ENCODE results near the gene ANKFN1.

Gene ANKFN1

DNA sequence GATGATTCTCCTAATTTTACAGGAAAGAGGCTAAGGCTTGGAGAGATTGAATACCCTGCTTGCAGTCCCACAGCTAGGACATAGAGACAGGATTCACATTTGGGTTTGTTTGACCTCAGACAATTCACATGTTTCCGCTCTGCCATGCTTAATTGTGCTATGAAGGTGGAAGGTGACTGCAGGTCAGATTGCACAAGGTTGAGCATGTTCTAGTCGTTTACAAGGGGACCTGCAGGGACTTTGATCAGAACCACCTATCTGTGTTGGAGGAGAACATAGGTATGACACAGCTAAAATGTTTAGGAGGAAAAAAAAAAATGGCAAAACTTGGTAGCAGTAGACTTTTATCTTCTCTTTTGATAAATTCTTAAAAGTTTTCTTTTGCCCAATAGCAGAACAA, 4.9 kb upstream of the ANKFN1 start:
- no peak for DNase-seq

DNA sequence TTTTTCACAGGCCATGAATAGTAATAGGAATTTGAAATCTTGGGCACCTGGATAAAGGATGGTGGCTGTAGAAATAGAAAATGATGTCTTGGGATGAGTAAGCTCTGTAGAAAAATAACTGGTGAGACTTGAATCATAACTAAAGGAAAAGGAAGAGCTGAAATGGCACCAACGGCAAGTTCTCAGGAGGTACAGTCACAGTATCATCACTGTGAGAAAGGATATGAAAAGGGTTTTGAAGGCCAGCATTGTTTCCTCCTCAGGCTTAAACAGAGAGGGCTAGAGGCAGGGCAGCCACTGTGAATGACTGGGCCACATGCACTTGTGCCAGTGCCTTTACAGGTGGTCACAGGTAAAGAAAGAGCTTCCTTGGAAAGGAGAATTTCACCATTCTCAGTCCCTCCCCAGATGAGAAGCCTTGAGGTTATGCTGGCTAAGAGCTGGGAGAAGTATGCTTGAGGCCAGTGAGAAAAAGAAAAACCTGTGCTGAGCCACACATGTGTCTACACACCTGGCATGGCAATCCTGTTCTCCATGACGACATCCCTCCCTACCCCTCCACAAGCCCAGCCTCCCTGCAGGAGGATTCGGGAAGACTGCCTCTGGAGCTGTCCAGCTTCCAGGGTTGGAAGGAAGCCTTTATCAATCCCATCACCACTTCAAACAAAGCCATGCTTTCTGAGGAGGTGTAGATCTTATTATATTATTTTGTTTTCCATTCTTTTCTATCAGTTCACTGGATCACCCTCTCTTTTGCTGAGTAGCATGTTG, 3.8 kb upstream of the ANKFN1 start:
- no peak for DNase-seq

DNA sequence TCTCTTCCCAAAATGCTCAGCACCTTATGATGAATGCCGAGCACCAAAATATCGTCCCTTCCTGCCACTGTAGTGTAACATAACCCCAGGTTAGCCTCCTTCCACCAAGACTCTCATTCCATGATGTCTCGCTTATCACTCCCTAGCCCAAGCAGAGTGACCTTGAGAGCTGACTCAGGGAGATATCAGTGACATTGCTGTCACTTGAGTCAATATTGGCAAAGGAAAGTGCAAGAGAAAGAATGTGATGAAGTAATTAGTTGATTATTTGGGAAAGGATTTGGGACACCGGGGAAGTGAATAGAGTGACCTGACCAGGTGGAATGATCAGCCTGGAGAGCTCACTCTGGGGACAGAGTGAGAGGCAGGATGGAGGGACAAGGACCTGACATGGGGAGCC, 2.6 kb upstream of the ANKFN1 start:
- DNase-seq = no peak

DNA sequence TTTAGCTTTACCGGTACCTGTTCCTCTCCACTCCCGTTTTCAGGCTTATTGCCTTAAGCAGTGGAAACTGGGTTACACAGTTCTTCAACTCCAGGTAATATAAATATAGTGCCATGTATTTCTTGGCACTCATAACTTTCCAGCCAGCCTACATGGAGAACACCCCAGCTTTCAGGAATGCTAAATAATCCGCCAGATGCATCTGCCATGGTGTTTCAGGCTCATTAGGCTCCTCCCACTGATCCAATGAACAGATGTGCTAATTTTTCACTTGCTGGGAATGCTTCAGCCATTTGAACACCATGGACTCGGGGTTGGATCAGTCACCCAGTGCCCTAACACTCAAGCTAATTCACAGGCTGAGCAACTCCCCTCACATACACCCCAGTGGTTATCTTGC, 4.6 kb downstream of the ANKFN1 start:
- DNase-seq = no peak

DNA sequence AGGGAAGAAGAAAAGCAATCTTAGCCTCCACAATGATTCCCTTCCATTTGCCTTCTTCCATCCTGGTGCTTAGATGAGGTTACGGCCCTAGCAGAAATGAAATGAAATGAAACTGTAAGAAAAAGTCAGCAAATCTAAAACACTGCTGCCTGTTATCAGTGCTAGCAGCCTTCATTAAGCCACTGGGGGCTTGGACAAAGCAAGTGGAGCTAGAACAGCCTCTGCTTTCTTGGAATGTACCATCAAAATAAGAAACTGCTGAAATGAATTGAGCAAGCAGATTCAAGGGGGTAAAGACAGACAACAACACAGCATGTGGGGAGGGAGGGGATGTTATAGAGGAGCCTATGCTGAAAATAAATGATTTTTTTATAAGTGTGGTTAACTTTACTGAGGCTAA, 5.1 kb downstream of the ANKFN1 start:
- DNase-seq = no peak

DNA sequence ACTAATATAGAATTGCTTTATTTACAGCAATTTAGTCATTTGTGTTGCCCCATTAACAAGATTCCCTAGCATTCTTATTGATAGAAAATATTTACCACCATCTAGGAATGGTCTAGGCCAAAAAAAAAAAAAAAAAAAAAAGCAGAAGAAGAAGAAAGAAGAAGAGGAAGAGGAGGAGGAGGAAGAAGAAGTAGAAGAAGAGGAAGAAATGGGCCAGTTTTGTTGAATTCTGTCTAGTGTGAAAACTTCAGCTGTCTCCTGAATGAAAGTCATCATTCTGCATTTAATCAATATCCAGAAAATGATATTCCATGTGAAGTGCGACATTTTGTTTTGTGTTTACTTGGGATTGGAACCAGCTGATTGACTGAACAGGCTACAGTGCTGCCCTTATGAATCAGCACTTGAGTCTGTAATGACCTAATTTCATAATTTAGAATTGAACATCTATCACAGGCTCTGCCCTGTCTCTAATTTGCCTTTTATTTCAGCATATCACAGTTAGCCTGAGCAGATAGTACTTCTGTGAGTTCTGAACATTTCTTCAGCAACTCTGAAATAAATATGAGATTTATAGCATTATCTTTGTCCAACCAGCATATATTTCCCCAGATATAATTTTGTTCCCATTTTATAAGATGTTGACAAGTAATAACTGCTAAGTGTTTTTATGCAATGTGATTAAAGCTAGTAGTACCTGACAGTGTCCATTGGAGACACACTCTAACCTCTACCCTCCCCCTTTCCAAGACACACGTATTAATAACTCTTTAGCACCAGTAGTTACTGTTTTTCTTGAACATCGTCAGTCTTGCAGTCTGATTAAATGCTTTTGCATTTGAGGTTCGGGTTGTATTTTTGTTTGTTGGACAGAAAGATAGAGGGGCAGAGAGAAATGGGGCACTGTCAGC, 5.9 kb downstream of the ANKFN1 start:
- DNase-seq = no peak

DNA sequence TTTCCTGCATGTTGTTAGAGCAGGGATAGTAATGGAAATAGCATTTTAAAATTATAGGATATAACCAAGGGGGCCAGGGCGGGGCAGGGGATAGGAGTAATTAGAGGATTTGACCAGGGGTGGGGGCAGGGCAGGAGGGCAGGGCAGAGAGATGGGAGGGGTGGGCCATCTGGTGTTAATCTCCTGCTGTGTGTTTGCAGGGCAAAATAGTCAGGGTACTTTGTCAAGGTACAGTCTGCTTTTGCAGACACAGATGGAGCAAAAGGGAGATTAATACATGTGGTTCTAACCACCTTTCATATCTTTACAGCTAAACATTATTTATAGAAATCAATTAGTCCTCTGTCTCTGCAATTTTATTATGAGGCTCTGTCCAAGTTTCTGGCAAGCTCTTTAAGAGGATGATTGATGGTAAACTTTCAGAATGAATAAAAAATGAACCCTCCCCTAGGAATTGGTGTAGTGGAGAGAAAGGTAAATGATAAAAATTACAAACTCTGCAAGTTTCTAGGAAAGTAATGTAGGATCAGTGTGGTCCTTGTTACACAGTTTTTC, 6.6 kb downstream of the ANKFN1 start:
- DNase-seq = no peak

DNA sequence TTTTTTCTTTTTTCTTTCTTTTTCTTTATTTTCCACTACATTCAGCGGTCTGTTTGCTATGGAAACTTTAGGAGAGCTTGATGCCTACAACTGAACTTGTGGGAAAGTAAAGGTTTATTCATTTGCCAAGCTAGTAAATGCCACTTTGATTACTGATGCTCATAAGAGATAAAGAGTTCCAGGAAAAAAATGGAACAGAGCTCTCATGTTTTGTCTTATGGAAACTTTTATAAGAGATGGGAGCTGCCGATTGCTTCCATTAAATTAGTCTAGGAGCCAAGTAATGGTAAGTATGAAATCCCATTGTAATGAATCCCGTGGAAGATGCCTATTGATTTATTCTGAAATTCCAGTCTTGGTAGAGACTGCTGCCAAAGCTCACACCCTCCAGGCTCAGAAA, 7.1 kb downstream of the ANKFN1 start:
- DNase-seq = no peak

DNA sequence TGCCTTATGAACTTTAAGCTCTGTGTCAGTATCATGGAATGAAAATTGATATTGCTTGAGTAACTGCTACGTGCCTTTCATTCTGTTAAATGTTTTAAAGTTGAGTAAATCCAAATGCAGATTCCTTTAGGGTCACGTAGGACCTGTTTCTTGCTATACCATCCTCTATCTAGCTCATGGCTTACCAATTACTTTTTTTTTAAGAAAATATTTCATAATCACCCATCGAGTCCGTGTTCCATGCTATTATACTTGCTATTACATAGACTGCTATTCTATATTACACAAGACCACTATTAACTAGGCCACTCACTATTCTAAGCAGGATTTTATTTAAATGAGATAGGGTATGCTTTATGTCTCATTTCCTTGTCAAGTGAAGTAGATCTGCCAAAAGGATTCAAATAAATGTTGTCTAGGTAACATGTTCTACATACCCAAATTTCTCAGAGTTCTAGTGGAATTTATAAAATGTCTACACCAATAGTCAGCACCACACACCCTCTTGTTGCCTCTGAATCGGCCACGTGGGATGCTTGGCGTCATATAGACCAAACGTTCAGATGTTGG, 11.9 kb downstream of the ANKFN1 start:
- no peak for DNase-seq

DNA sequence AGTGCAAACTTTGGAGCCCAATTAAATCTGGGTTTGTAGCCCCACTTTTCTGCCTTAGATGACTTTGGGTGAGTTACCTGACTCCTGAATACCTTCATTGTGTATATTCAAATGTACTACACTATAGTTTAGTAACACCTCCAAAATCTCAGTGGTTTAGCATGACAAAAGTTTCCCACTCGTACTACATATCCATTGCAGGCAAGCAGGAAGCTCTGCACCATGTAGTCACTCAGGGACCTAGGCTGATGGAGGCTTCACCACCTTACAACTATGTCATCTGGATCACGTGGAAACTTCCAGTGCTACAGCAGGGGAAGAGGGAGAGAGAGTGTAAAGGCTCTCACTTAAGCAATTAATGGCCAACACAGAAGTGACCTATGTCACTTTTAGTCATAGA, 14.2 kb downstream of the ANKFN1 start:
- DNase-seq = no peak

DNA sequence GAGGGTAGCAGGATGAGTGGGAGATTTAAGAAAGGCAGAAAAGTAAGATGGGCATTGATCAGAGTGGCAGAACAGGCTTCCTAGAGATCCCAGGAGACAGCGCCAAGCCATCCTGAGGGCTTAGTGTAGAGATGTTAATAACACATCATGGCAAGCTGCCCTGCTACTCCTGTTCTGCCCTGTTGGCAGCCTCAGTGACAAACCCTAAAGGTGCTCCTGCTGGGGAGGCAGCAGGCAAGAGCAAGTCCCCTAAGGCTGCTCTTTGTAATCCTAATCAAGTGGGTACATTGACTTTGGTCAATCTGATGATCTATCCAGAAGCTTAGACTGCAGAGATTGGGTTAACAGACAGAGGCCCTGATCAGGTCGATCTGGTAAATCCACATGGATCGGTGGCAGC, 16.3 kb downstream of the ANKFN1 start:
- no peak for DNase-seq

DNA sequence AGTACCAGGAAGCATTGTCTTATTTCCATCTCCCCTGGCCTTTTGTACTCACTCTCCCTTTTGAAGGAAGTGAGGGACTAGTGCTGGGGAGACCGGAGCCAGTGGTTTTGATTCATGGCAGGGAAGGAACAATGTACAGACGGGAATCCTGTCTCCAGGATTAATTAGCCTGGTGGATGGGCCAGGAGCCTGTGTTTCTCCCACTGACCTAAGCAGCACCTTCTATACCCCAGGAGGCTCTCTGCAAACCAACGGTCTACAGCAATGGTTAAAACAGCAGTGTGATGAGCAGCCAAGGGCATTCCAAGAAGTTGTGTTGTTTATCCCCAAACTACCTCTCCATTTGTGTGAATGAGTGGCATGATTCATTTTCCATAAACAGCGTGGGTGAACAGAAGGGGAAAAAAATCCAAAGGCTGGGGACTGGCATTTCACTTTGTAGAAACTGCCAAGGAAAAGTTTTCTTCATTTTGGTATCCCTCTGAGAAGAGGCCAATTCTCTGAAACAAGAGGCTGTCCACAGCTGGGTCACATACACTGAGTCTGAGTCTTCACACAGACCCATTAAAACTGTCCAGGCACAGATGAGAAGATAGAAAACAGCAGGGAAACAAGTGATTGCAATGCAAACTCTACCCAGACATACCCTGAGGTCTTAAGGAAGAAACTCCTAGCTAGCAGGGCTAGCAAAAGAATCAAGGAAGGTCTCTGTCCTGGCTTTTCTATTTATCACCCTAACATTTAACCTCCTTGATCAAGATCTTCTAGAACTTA, 18.1 kb downstream of the ANKFN1 start:
- no peak for DNase-seq

DNA sequence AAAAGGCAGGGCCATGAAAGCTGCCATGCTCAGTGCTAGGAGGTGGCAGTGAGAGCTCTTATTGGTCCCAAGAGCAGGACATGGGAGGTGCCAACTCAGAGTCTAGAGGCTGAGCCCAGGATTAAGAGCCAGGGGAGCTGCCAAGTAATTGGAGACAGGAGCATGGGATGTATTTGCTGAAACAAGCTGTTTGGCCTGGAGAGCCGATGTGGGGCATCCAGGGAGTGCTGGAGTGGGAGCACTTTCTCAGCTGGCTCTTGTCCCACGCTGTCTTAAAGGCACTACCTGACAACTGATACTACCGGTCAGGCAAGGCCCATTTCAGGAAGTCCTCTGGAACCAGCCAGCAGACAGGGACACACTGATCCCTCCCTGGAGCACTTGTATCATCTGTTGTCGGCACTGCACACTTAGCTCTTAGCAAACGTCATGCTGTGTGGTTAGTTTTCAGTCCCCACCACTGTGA, 19.3 kb downstream of the ANKFN1 start:
- peak; percentile 83 for DNase-seq

DNA sequence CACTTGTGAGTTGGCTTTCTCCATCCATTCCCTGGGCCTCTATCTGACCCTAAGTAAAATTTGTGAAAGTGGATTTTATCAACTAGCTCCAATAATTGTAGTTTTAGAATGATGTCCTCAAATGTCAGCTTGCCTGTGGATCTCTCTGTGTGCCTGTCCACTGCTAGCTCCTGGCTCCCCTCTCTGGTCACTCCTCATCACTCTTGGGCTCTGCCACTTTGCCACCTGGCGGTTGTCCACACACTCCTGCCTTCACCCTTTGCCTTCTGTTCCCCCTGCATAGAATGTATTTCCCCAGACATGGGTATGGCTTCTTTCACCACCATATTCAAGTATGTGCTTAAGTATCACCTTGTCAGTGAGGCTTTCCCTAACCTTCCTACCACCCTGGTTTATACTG, 19.8 kb downstream of the ANKFN1 start:
- no peak for DNase-seq

DNA sequence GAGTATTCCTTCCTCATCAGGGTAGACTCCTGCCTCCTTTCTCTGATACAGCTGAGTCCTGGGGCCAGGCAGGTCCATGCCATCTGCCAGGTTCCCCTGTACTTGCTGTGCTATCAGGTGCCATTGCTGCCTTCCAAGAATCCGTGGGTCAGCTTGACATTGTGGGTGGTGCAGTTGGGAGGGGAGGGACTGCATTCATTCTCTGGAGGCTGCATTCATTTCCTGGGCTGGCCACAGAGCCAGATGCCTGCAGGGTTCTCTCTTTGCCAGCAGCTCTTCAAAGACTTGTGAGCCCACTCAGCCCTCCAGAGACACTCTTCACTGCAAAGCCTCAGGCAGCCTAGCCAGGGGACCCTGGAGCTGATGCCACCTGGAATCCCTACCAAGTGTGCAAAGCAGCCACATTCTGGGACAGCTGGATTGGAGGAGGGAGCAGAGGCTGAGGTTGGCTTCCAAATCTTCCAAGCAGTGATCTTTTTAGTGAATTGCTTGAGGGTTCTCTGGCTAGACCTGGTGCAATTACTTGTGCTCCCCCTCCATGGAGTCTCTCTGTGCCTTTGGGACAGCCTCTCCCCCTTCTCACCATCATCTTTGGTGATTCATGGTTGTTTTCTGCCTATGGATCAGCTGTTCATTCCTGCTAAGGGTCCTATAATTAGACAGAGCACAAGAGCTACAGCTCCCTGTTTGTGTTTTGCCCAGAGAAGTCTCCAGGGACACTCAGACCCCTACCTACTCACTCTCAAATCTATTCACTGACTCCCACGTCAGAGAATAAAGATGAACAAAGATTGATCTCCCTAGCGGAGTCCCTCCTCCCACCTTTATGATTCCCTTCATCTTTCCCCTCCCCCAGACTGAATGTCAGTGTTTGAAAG, 20.9 kb downstream of the ANKFN1 start:
- DNase-seq = peak; percentile 14

DNA sequence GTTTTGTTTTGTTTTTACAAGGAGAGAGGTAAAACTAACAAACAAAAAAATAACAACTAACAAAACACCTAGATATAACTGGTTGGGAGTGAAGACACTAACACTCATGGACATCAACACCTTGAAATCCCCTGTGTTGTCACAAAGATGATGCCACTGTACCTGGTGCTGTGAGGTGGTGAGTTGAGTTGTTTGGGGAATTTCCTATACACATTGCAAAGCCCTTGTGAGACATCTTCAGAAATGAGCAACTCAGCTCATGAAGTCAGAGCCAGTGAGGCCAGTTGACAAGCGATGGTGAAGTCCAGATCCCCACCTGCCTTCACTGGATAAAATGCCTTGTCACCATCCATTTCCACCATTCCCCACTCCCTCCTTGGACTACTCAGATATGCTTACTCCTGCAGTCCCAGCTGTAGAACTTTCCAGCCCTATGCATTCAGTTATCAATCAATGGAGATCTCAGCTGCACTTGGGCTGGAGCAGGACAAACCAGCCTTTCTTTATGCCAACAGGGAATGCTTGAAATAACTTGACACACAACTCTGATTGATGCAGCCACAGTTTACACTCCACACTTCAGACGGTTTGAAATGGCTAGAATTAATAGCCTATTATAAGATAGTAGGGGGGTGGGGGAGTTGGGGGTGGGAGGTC, 22.2 kb downstream of the ANKFN1 start:
- no peak for DNase-seq

DNA sequence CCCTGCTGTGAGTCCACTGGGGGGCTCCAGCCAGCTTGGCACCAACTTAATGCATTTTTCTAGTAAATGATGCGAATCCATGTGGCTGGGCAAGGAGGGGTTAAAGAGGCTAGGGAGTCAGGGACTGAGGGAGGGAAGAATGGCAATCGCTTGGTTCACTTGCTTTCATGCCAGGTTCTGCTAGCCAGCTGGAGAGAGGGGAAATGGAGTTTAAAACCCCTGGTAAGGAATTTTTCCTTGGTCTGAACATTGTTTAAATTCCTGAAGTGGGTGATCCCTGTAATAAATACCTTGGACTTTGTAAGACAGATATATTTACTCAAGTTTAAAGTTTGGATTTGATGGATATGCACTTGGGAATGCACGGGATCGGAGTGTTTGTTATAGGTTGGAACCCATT, 22.8 kb downstream of the ANKFN1 start:
- DNase-seq = no peak

DNA sequence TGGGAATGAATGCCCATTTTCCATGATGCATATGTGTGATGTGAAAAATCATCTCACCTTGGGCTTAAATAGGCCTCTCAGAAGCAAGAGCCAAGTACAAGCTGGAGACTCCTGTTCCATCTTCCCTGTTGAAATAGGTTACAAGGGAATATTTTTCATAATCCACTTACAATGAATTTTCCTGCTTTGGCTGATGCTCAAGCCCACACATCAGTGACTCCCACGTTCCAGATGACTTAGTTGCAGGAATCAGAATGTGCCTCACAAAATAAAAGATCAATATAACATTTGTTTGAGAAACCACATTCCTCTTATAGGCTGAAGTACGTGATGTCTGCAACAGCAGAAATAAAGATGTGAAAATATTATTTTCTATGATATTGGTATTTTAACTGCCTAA, 24.1 kb downstream of the ANKFN1 start:
- no peak for DNase-seq

DNA sequence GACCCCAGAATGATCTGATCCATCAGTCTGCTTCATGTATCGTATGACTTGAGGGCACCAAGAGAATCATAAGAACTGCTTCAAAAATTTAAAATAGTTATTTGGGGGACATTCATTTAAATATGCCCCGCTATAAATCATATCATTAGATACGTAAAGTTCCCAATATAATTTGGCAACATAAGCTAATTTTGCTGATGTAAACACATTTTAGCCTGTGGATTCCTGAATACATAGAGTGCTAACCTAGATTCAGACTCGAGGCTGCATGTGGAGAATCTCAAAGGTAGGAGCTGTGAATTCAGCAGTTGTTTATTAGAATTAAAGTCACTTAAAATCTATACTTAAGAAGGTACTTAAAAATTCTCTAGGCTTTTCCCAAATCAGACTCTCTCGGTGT, 24.9 kb downstream of the ANKFN1 start:
- no peak for DNase-seq

DNA sequence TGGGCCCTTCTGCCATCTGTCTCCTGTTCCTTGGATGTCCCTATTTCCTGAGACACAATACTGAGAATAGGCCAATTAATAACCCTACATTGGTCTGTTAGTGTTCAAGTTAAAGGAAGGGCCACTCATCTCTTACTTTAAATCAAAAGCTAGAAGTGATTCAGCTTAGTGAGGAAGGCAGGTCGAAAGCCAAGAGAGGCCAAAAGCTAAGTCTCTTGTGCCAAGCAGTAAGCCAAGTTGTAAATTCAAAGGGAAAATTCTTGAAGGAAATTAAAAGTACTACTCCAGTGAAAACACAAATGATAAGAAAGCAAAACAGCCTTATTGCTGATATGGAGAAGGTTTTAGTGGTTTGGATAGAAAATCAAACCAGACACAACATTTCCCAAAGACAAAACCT, 28.8 kb downstream of the ANKFN1 start:
- DNase-seq = no peak

DNA sequence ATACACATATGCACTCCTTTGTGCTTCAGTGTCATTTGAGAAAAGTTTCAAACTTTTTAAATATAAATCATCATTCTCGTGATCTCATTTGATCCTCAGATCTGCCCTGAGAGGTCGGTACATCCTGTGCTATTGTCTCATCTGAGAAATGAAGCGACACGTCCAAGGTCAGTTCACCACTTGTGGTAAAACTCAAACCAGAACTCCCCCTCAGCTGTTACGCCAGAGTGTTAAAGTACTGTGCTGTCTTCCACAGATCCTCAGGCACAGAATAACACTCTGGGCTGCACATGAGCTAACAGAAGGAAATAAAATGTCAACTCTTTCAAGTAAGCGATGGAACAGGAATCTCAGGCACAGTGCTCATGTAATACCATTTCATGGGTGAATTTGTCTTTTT, 31.4 kb downstream of the ANKFN1 start:
- no peak for DNase-seq

All from NCI-H187 treated with DMSO at 0.1 percent for 48 hours (cell line).